HepG2 (cell line): ENCODE data around the gene C10orf120. TPM values are rescaled to one million over a fixed set of nuclear protein-coding genes. Genes with fewer than 3 reads are reported as not detected.

Source experiments
- ATAC-seq: fragments of 200-7000 bp; cut with Tn5 transposase; 3 replicates; pipeline ENCODE4 v1.9.1; 2020; ENCODE audit warnings: mild to moderate bottlenecking, moderate library complexity
- BruUV-seq: library from RNA; stranded (reverse); fragments of 400-500 nt; replicated peaks from 2 replicates; lab custom pipeline; 2021; lab: Mats Ljungman, UMichigan
- CTCF ChIA-PET: fragments of 300-600 bp; formaldehyde crosslinking; extraction: SDS; loops from one replicate; lab custom pipeline; 2021; ENCODE audit warnings: low total read pairs, inconsistent platforms, low intra/inter-chr PET ratio; lab: Yijun Ruan, JAX
- POLR2A ChIA-PET: fragments of 350-600 bp; sonication (Branson Sonifier 250); formaldehyde crosslinking; loops from one replicate; lab custom pipeline; 2020; ENCODE audit warnings: antibody characterized with exemption, inconsistent platforms; lab: Yijun Ruan, JAX
- DNase-seq: peaks from one replicate; pipeline ENCODE4 v3.0.0-alpha.2; 2015; ENCODE audit warnings: low spot score
- FAIRE-seq: peaks from 3 replicates; lab custom pipeline; 2011; peaks lifted over from hg19 to GRCh38; lab: Jason Lieb, UNC
- H2AFZ ChIP-seq: one replicate; pipeline ENCODE4 v1.6.1; 2011; ENCODE audit warnings: low read length, inconsistent platforms
- H3K27ac ChIP-seq: fragments of 300-600 bp; 3 replicates; pipeline ENCODE4 v1.8.0; 2011; ENCODE audit warnings: mixed run types, mild to moderate bottlenecking, mixed read lengths, low read length, inconsistent platforms; ENCODE audit not compliant: insufficient read depth; ENCODE audit errors: extremely low read length
- H3K27me3 ChIP-seq, 2 experiments: fragments of 200-600 bp in 1 of 2; 2 replicates in 1 of 2; 3 replicates in 1 of 2; pipeline versions ENCODE4 v1.6.0 to v1.8.0; 2011; ENCODE audit warnings: low read length in 2 of 2, mild to moderate bottlenecking in 2 of 2, moderate library complexity in 2 of 2, inconsistent platforms in 1 of 2; ENCODE audit not compliant: insufficient read depth in 2 of 2, control insufficient read depth in 1 of 2
- H3K36me3 ChIP-seq, 2 experiments: fragments of 200-600 bp in 1 of 2; replicated peaks in 1 of 2; 2 replicates in 1 of 2; 3 replicates in 1 of 2; pipeline versions ENCODE4 v1.5.1 to v1.8.0; 2011; ENCODE audit warnings: low read length in 2 of 2, inconsistent platforms in 1 of 2; ENCODE audit not compliant: insufficient read depth in 2 of 2, control insufficient read depth in 1 of 2
- H3K4me1 ChIP-seq: 2 replicates; pipeline ENCODE4 v1.5.1; 2012; ENCODE audit warnings: low read length, inconsistent platforms; ENCODE audit not compliant: insufficient read depth
- H3K4me2 ChIP-seq: 2 replicates; pipeline ENCODE4 v1.6.0; 2011; ENCODE audit warnings: low read depth, low read length, inconsistent platforms
- H3K4me3 ChIP-seq, 3 experiments: fragments of 200-600 bp in 1 of 3; sonication (generic), shearing (Covaris generic) in 1 of 3; replicated peaks in 1 of 3; 2 replicates each; pipeline ENCODE4 v1.5.1; 2011 to 2016; ENCODE audit warnings: low read length in 3 of 3, inconsistent platforms in 2 of 3, low read depth in 2 of 3, mild to moderate bottlenecking in 2 of 3, control low read depth in 1 of 3, mixed read lengths in 1 of 3; ENCODE audit not compliant: insufficient read depth in 1 of 3
- H3K79me2 ChIP-seq: one replicate; pipeline ENCODE4 v1.6.1; 2011; ENCODE audit warnings: low read length, inconsistent platforms; ENCODE audit not compliant: insufficient read depth
- H3K9ac ChIP-seq: 2 replicates; pipeline ENCODE4 v1.6.0; 2011; ENCODE audit warnings: mild to moderate bottlenecking, low read depth, low read length, inconsistent platforms; ENCODE audit not compliant: insufficient read depth
- H3K9me3 ChIP-seq: 2 replicates; pipeline ENCODE4 v1.5.1; 2012; ENCODE audit warnings: mild to moderate bottlenecking, low read length
- H4K20me1 ChIP-seq: 2 replicates; pipeline ENCODE4 v1.6.0; 2011; ENCODE audit warnings: inconsistent platforms, mild to moderate bottlenecking, low read length, moderate library complexity; ENCODE audit not compliant: insufficient read depth
- CREM ChIP-seq, 2 experiments: sonication (generic) in 1 of 2; formaldehyde crosslinking in 1 of 2; IDR thresholded peaks; 2 replicates each; pipeline versions ENCODE4 v1.4.0 to v1.6.1; 2016 to 2020; ENCODE audit warnings: antibody characterized with exemption in 1 of 2, mild to moderate bottlenecking in 1 of 2, missing genetic modification reagents in 1 of 2
- MEIS2 ChIP-seq: sonication (generic); formaldehyde crosslinking; IDR thresholded peaks from 2 replicates; pipeline ENCODE4 v1.9.0; 2021; ENCODE audit warnings: mild to moderate bottlenecking, missing genetic modification reagents
- RAD21 ChIP-seq: fragments of 450-650 bp; formaldehyde crosslinking; IDR thresholded peaks from 2 replicates; pipeline ENCODE4 v1.5.0; 2020; ENCODE audit warnings: mild to moderate bottlenecking
- TCF7L2 ChIP-seq: IDR thresholded peaks from 2 replicates; pipeline ENCODE4 v1.6.1; 2011; ENCODE audit warnings: mild to moderate bottlenecking, low read depth, low read length, moderate library complexity
- ZMAT3 ChIP-seq: sonication (generic); formaldehyde crosslinking; conservative IDR thresholded peaks from 2 replicates; pipeline ENCODE4 v1.7.0; 2021; ENCODE audit warnings: missing genetic modification reagents
- ZNF264 ChIP-seq: sonication (generic); formaldehyde crosslinking; IDR thresholded peaks from 2 replicates; pipeline ENCODE4 v1.4.0; 2020; ENCODE audit warnings: missing genetic modification reagents
- ZNF350 ChIP-seq: sonication (generic); formaldehyde crosslinking; IDR thresholded peaks from 2 replicates; pipeline ENCODE4 v1.4.0; 2020; ENCODE audit warnings: mild to moderate bottlenecking, low read depth, missing genetic modification reagents, borderline replicate concordance
- ZNF367 ChIP-seq: sonication (generic); formaldehyde crosslinking; IDR thresholded peaks from 2 replicates; pipeline ENCODE4 v1.4.0; 2020; ENCODE audit warnings: missing genetic modification reagents, borderline replicate concordance
- ZNF709 ChIP-seq: sonication (generic); formaldehyde crosslinking; IDR thresholded peaks from 2 replicates; pipeline ENCODE4 v1.5.0; 2020; ENCODE audit warnings: mild to moderate bottlenecking, missing genetic modification reagents
- in situ Hi-C: cut with HindIII; loops from 2 replicates; pipeline ENCODE4 v1.10.0; 2017; ENCODE audit warnings: low pct_unique_long_range_greater_than_20kb; ENCODE audit not compliant: extremely low pct_ligation_motif_present
- intact Hi-C: fragments of 100-400 bp; cut with micrococcal nuclease; formaldehyde crosslinking; loops from one replicate; pipeline ENCODE4 v1.10.0; 2022; ENCODE audit not compliant: unreplicated experiment
- polyA plus RNA-seq, 8 experiments: library from polyadenylated mRNA; depleted of rRNA in 3 of 8; stranded (reverse) in 7 of 8; unstranded in 1 of 8; fragments of >200 nt; fragmentation: Illumina TruSeq in 4 of 8; extraction: Trizol in 4 of 8; gene quantifications; 2 replicates each; pipeline versions ENCODE4 v1.2.1 to v1.2.3, GENCODE V29; 2011 to 2016; ENCODE audit warnings: low read depth in 4 of 8, missing spikeins in 1 of 8, mixed read lengths in 1 of 8; ENCODE audit not compliant: insufficient read depth in 1 of 8
- total RNA-seq, 5 experiments: library from RNA; depleted of rRNA; stranded (reverse); fragments of >200 nt; fragmentation: Illumina TruSeq; extraction: Trizol; gene quantifications; 2 replicates each; pipeline ENCODE4 v1.2.3, GENCODE V29; 2016; ENCODE audit warnings: low read depth in 1 of 5
- TF ChIP-seq, protein P1 (sequence below): sonication (generic); formaldehyde crosslinking; IDR thresholded peaks from 2 replicates; pipeline ENCODE4 v1.5.0; 2020; ENCODE audit warnings: missing genetic modification reagents
- TF ChIP-seq, protein P2 (sequence below): sonication (generic); formaldehyde crosslinking; IDR thresholded peaks from 2 replicates; pipeline ENCODE4 v1.5.0; 2020; ENCODE audit warnings: mild to moderate bottlenecking, missing genetic modification reagents, borderline replicate concordance

Gene C10orf120
- total and polyA plus RNA-seq, 2 of the 13 experiments (the other 11 are each of a cell fraction or from before 2014, with no cell fraction given): not detected

DNA sequence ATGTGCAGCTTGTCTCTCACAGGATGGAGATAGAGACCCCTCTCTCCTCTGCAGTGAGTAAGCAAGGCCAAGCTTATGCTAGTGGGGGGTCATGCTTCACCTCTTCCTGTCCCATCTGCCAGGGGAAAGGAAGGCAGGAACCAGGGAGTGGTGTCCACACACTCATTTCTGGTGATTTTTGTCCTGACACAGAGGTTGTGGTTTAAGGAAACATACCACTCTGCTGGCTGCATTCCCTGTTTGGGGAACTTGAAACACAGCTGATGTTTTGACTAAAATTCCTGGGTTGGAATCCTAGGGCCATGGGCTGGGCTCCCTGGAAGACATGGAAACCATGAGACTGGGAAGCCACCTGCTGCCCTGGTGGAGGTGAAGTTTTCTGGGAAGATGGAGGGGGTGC, 21.4 kb downstream of the C10orf120 start:
- Histone ChIP-seq H3K9me3 (no peaks in the 10 kb centered on the region), H3K79me2 (no peaks in the 10 kb centered on the region), H3K27ac (no peak overlapping the region), H3K4me1 (no peaks in the 10 kb centered on the region), H3K9ac (no peak overlapping the region), H3K36me3 (no peaks in the 10 kb centered on the region), H3K4me2 (no peak overlapping the region), H2AFZ (no peak overlapping the region), H4K20me1 (no peaks in the 10 kb centered on the region), H3K27me3 (peaks cover 1 to 24% of the 10 kb centered on the region in 2 experiments; a peak in 3 of 5 replicates), H3K4me3 (no peak overlapping the region)
- no peak for TF ChIP-seq TCF7L2
- no peak for TF ChIP-seq RAD21 (CRISPR knock-in tag)
- TF ChIP-seq ZNF350 (CRISPR knock-in tag): no peak
- TF ChIP-seq, protein P1, sequence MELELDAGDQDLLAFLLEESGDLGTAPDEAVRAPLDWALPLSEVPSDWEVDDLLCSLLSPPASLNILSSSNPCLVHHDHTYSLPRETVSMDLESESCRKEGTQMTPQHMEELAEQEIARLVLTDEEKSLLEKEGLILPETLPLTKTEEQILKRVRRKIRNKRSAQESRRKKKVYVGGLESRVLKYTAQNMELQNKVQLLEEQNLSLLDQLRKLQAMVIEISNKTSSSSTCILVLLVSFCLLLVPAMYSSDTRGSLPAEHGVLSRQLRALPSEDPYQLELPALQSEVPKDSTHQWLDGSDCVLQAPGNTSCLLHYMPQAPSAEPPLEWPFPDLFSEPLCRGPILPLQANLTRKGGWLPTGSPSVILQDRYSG (CRISPR knock-in tag): no peak
- TF ChIP-seq, protein P2, sequence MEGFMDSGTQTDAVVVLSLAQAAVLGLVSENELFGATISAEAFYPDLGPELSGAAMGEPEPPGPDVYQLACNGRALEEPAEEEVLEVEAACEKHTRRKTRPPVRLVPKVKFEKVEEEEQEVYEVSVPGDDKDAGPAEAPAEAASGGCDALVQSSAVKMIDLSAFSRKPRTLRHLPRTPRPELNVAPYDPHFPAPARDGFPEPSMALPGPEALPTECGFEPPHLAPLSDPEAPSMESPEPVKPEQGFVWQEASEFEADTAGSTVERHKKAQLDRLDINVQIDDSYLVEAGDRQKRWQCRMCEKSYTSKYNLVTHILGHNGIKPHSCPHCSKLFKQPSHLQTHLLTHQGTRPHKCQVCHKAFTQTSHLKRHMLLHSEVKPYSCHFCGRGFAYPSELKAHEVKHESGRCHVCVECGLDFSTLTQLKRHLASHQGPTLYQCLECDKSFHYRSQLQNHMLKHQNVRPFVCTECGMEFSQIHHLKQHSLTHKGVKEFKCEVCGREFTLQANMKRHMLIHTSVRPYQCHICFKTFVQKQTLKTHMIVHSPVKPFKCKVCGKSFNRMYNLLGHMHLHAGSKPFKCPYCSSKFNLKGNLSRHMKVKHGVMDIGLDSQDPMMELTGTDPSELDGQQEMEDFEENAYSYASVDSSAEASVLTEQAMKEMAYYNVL: no peak
- TF ChIP-seq ZNF367: no peak
- TF ChIP-seq ZMAT3 (CRISPR knock-in tag): no peak
- TF ChIP-seq ZNF264 (CRISPR knock-in tag): no peak
- TF ChIP-seq MEIS2: no peak
- no peak for TF ChIP-seq CREM (IDR thresholded peaks at IDR 0.05)
- TF ChIP-seq CREM (CRISPR knock-in tag; IDR thresholded peaks at IDR 0.05): no peak
- no peak for TF ChIP-seq ZNF709 (CRISPR knock-in tag)
- POLR2A ChIA-PET: no interaction called here
- no TSS peak for BruUV-seq
- in situ Hi-C loops: no loop called here
- intact Hi-C loops: no loop called here
- FAIRE-seq (no peak), ATAC-seq (no peak), DNase-seq (no peak)
- CTCF ChIA-PET: no interaction called here
